GF-D8 (cell line): ENCODE measurements around the gene FGF11.
"Not testable (repeated sequence)": the region's sequence is repeated elsewhere in the genome, so short reads cannot be mapped to it uniquely, and the experiment has no call there.

Source experiments
- DNase-seq: peaks from one replicate; lab custom pipeline; 2025; lab: John Stamatoyannopoulos, UW

Gene FGF11

GRCh38 chr17:7462474-7463371 lies 23.4 kb downstream of the FGF11 start:
- no peak for DNase-seq

- DNase-seq: no peak
Measured at GRCh38 chr17:7463372-7463846, 24.1 kb downstream of the FGF11 start.

GRCh38 chr17:7464081-7464480 lies 24.8 kb downstream of the FGF11 start:
- DNase-seq: no peak

GRCh38 chr17:7465597-7466275 lies 26.4 kb downstream of the FGF11 start:
- no peak for DNase-seq

GRCh38 chr17:7466318-7466638 lies 27.0 kb downstream of the FGF11 start:
- DNase-seq: no peak

GRCh38 chr17:7466639-7467341 lies 27.5 kb downstream of the FGF11 start:
- DNase-seq: no peak

- no peak for DNase-seq
Measured at GRCh38 chr17:7467498-7467897, 28.2 kb downstream of the FGF11 start.

GRCh38 chr17:7468290-7468689 lies 29.0 kb downstream of the FGF11 start:
- DNase-seq: no peak

GRCh38 chr17:7468804-7469389 lies 29.6 kb downstream of the FGF11 start:
- DNase-seq: no peak

GRCh38 chr17:7469843-7470242 lies 30.5 kb downstream of the FGF11 start:
- DNase-seq: not testable (repeated sequence)

- not testable (repeated sequence) for DNase-seq
Measured at GRCh38 chr17:7470457-7470973, 31.2 kb downstream of the FGF11 start.

GRCh38 chr17:7471729-7472128 lies 32.4 kb downstream of the FGF11 start:
- DNase-seq: no peak

GRCh38 chr17:7474767-7475166 lies 35.5 kb downstream of the FGF11 start:
- DNase-seq: not testable (repeated sequence)

GRCh38 chr17:7475764-7476422 lies 36.6 kb downstream of the FGF11 start:
- no peak for DNase-seq

- no peak for DNase-seq
Measured at GRCh38 chr17:7476494-7476893, 37.2 kb downstream of the FGF11 start.

GRCh38 chr17:7476951-7477350 lies 37.6 kb downstream of the FGF11 start:
- no peak for DNase-seq

GRCh38 chr17:7477392-7478275 lies 38.3 kb downstream of the FGF11 start:
- no peak for DNase-seq

GRCh38 chr17:7478276-7479212 lies 39.2 kb downstream of the FGF11 start:
- no peak for DNase-seq
